ENCODE data around the gene KCNJ2.

DNA sequence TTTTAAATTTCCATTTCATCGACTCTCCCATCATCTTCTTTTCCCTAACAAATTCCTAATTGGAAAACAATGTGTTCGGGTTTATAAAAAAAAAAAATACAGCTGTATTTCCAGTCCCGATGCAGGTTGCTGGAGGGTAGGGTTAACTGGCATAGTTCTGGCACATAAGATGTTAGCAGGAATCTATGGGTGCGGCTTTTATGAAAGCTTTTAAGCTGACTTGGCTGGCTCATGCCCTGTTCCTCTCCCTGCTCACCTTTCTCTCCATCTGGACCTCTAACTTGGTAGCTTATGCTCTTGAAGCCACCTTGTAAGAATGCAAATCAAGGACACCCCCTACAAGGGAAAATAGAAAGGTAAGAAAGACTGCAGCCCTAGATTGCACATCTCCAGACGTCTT, 33.2 kb upstream of the KCNJ2 start:
- TF ChIP-seq CTCF (IDR thresholded peaks at IDR 0.05; ENCODE audit: low read depth, low read length, poor library complexity, severe bottlenecking), result no peak
- TF ChIP-seq EZH2phosphoT487 (IDR thresholded peaks at IDR 0.05; ENCODE audit: borderline replicate concordance, low read length), result no peak

Measured in DOHH2 (cell line).